Astrocyte (in vitro differentiated cells and primary cell): ENCODE data around the gene SLC25A18.

Source experiments
- EZH2 ChIP-seq: IDR thresholded peaks from 2 replicates; pipeline ENCODE4 v1.6.1; 2012; ENCODE audit warnings: mild to moderate bottlenecking, low read length, inconsistent platforms; ENCODE audit not compliant: insufficient read depth
- TF ChIP-seq, protein P1 (sequence below): IDR thresholded peaks from 2 replicates; pipeline ENCODE4 v1.5.1; 2011; ENCODE audit warnings: low read depth, mild to moderate bottlenecking, inconsistent platforms, low read length, moderate library complexity; ENCODE audit not compliant: insufficient read depth

DNA sequence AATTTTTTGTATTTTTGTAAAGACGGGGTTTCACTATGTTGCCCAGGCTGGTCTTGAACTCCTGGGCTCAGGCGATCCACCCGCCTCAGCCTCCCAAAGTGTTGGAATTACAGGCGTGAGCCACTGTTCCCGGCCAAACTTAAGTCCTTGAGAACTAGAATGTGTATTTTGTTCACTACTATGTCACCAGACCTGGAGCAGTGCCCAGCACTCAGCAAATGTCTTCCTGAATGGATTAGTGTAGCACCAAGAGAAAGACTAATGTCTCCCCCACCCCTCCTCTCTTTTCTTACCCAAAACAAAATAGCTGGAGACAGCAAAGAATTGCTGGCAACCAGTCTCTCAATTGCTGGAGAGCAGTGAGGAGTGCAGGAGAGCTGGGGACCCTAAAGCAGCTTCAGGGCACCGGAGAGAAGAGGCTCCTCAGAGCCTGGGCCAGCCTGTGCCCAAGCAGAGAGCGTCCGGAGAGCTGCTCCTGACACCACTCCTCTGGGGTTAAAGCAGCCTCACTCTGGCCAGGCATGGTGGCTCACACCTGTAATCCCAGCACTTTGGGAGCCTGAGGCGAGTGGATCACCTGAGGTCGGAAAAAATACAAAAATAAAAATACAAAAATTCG lies 14.9 kb downstream of the SLC25A18 start:
- TF ChIP-seq, protein P1, sequence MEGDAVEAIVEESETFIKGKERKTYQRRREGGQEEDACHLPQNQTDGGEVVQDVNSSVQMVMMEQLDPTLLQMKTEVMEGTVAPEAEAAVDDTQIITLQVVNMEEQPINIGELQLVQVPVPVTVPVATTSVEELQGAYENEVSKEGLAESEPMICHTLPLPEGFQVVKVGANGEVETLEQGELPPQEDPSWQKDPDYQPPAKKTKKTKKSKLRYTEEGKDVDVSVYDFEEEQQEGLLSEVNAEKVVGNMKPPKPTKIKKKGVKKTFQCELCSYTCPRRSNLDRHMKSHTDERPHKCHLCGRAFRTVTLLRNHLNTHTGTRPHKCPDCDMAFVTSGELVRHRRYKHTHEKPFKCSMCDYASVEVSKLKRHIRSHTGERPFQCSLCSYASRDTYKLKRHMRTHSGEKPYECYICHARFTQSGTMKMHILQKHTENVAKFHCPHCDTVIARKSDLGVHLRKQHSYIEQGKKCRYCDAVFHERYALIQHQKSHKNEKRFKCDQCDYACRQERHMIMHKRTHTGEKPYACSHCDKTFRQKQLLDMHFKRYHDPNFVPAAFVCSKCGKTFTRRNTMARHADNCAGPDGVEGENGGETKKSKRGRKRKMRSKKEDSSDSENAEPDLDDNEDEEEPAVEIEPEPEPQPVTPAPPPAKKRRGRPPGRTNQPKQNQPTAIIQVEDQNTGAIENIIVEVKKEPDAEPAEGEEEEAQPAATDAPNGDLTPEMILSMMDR: no peak
- TF ChIP-seq EZH2: no peak
